HG02884 (cell line): ENCODE results near the gene SIPA1L3.
A peak's percentile ranks its signal among the peaks of the same experiment; 100 is the strongest.
"Not testable (repeated sequence)": the region's sequence is repeated elsewhere in the genome, so short reads cannot be mapped to it uniquely, and the experiment has no call there.

Experiments used
- ATAC-seq: cut with Tn5 transposase; IDR thresholded peaks from one replicate; pipeline ENCODE4 v1.9.1; 2021; ENCODE audit warnings: mild to moderate bottlenecking, moderate library complexity; ENCODE audit not compliant: unreplicated experiment

Gene SIPA1L3

GRCh38 chr19:37907735-37908455 lies 887 bp downstream of the SIPA1L3 start:
- ATAC-seq, result no peak

GRCh38 chr19:37909661-37910199 lies 2.7 kb downstream of the SIPA1L3 start:
- ATAC-seq, result no peak

GRCh38 chr19:37914908-37915307 lies 7.9 kb downstream of the SIPA1L3 start:
- no peak for ATAC-seq

- ATAC-seq, result no peak
Measured at GRCh38 chr19:37920591-37921450, 13.8 kb downstream of the SIPA1L3 start.

- ATAC-seq, result not testable (repeated sequence)
Measured at GRCh38 chr19:37924573-37924972, 17.6 kb downstream of the SIPA1L3 start.

GRCh38 chr19:37925212-37925611 lies 18.2 kb downstream of the SIPA1L3 start:
- ATAC-seq, result no peak

GRCh38 chr19:37926255-37926654 lies 19.2 kb downstream of the SIPA1L3 start:
- no peak for ATAC-seq

- no peak for ATAC-seq
Measured at GRCh38 chr19:37926711-37927110, 19.7 kb downstream of the SIPA1L3 start.

GRCh38 chr19:37928527-37929286 lies 21.7 kb downstream of the SIPA1L3 start:
- ATAC-seq, result peak; percentile 49

GRCh38 chr19:37929355-37929923 lies 22.4 kb downstream of the SIPA1L3 start:
- no peak for ATAC-seq

- ATAC-seq, result no peak
Measured at GRCh38 chr19:37930416-37930815, 23.4 kb downstream of the SIPA1L3 start.

GRCh38 chr19:37931881-37932655 lies 25.1 kb downstream of the SIPA1L3 start:
- no peak for ATAC-seq

GRCh38 chr19:37932985-37933936 lies 26.3 kb downstream of the SIPA1L3 start:
- no peak for ATAC-seq

GRCh38 chr19:37933937-37934358 lies 26.9 kb downstream of the SIPA1L3 start:
- no peak for ATAC-seq

- ATAC-seq, result no peak
Measured at GRCh38 chr19:37935341-37935740, 28.3 kb downstream of the SIPA1L3 start.

GRCh38 chr19:37936166-37936565 lies 29.2 kb downstream of the SIPA1L3 start:
- no peak for ATAC-seq

GRCh38 chr19:37936886-37937285 lies 29.9 kb downstream of the SIPA1L3 start:
- ATAC-seq, result no peak

GRCh38 chr19:37938353-37938752 lies 31.3 kb downstream of the SIPA1L3 start:
- ATAC-seq, result no peak
